ENCODE measurements around the gene THRAP3. TPM values are rescaled to one million over a fixed set of nuclear protein-coding genes. Genes with fewer than 3 reads are reported as not detected.

The THRAP3 gene
- total and polyA plus RNA-seq, 9 of the 15 experiments (the other 6 are each of a cell fraction or from before 2014, with no cell fraction given) = 66.2 to 135 (median 113) TPM

DNA sequence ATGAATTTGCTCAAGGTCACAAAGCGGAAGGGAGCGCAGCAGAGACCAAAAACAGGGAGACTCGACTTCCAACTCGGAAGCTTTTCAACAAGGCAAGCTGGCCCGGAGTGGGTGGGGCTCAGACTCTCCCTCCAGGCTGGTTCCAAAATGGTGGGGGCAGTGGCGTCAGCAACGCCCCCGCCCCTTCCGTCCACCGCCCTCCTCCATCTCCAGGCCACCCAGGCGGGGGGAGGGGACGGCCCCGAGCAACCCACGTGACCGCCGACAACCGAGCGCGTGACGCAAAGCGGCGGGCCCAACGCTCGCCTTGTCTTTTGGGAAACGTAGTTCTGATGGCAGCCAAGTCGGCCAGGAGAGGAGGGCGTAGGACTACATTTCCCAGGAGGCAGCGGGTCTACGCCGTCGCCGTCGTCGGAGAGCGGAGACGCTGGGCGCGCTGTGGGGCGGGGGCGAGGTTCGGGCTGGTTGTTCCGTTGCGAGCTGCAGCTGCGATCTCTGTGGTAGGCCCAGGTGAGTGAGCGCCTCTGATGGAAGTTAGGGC lies at the start of gene THRAP3 (continued):
- no peak; the same call in 1 of the 2 replicates for TF ChIP-seq NFRKB (IDR thresholded peaks at IDR 0.05; ENCODE audit: low read depth)
- TF ChIP-seq, protein P1, sequence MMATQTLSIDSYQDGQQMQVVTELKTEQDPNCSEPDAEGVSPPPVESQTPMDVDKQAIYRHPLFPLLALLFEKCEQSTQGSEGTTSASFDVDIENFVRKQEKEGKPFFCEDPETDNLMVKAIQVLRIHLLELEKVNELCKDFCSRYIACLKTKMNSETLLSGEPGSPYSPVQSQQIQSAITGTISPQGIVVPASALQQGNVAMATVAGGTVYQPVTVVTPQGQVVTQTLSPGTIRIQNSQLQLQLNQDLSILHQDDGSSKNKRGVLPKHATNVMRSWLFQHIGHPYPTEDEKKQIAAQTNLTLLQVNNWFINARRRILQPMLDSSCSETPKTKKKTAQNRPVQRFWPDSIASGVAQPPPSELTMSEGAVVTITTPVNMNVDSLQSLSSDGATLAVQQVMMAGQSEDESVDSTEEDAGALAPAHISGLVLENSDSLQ (IDR thresholded peaks at IDR 0.05) = peak; percentile 68
- peak; percentile 96 for TF ChIP-seq CBFA2T2 (conservative IDR thresholded peaks at IDR 0.05)
- TF ChIP-seq SRSF3 (IDR thresholded peaks at IDR 0.05; ENCODE audit: insufficient read depth, low read length) = no peak
- no peak for TF ChIP-seq NONO (IDR thresholded peaks at IDR 0.05; ENCODE audit: low read depth in 2 of 2, low read length in 1 of 2)
- TF ChIP-seq ZFP1 (CRISPR knock-in tag; IDR thresholded peaks at IDR 0.05) = no peak
- TF ChIP-seq HNRNPLL (IDR thresholded peaks at IDR 0.05; ENCODE audit: low read depth, low read length, poor library complexity, severe bottlenecking) = peak; percentile 95
- peak; percentile 49; the same call in 1 of the 2 replicates for TF ChIP-seq RFX1 (IDR thresholded peaks at IDR 0.05)
- peak in 1 of 2 experiments; percentile 84; a peak in 2 of 4 replicates for TF ChIP-seq SRF (CRISPR knock-in tag; IDR thresholded peaks at IDR 0.05)
- no peak for TF ChIP-seq ZNF239 (CRISPR knock-in tag; IDR thresholded peaks at IDR 0.05)
- no peak for TF ChIP-seq TAL1 (IDR thresholded peaks at IDR 0.05)
- TF ChIP-seq, protein P2, sequence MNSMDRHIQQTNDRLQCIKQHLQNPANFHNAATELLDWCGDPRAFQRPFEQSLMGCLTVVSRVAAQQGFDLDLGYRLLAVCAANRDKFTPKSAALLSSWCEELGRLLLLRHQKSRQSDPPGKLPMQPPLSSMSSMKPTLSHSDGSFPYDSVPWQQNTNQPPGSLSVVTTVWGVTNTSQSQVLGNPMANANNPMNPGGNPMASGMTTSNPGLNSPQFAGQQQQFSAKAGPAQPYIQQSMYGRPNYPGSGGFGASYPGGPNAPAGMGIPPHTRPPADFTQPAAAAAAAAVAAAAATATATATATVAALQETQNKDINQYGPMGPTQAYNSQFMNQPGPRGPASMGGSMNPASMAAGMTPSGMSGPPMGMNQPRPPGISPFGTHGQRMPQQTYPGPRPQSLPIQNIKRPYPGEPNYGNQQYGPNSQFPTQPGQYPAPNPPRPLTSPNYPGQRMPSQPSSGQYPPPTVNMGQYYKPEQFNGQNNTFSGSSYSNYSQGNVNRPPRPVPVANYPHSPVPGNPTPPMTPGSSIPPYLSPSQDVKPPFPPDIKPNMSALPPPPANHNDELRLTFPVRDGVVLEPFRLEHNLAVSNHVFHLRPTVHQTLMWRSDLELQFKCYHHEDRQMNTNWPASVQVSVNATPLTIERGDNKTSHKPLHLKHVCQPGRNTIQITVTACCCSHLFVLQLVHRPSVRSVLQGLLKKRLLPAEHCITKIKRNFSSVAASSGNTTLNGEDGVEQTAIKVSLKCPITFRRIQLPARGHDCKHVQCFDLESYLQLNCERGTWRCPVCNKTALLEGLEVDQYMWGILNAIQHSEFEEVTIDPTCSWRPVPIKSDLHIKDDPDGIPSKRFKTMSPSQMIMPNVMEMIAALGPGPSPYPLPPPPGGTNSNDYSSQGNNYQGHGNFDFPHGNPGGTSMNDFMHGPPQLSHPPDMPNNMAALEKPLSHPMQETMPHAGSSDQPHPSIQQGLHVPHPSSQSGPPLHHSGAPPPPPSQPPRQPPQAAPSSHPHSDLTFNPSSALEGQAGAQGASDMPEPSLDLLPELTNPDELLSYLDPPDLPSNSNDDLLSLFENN (IDR thresholded peaks at IDR 0.05; ENCODE audit: low read depth in 2 of 2, low read length in 2 of 2) = peak in 1 of 2 experiments; percentile 40; a peak in 2 of 4 replicates
- peak; percentile 75 for TF ChIP-seq ATF1 (CRISPR knock-in tag; IDR thresholded peaks at IDR 0.05)
- TF ChIP-seq ATF1 (tag; IDR thresholded peaks at IDR 0.05) = peak; percentile 99
- no peak for TF ChIP-seq FOXK1 (CRISPR knock-in tag; IDR thresholded peaks at IDR 0.05; ENCODE audit: borderline replicate concordance)
- no peak for TF ChIP-seq SRSF9 (IDR thresholded peaks at IDR 0.05; ENCODE audit: borderline replicate concordance, low read depth, low read length)
- 0 out of 2 replicates have a peak, but pooled peaks have one; percentile 19 for TF ChIP-seq ETV5 (CRISPR knock-in tag; IDR thresholded peaks at IDR 0.05; ENCODE audit: low read depth)
- no peak for TF ChIP-seq SNRNP70 (optimal IDR thresholded peaks at IDR 0.05; ENCODE audit: low read depth, low read length)
- TF ChIP-seq, protein P3, sequence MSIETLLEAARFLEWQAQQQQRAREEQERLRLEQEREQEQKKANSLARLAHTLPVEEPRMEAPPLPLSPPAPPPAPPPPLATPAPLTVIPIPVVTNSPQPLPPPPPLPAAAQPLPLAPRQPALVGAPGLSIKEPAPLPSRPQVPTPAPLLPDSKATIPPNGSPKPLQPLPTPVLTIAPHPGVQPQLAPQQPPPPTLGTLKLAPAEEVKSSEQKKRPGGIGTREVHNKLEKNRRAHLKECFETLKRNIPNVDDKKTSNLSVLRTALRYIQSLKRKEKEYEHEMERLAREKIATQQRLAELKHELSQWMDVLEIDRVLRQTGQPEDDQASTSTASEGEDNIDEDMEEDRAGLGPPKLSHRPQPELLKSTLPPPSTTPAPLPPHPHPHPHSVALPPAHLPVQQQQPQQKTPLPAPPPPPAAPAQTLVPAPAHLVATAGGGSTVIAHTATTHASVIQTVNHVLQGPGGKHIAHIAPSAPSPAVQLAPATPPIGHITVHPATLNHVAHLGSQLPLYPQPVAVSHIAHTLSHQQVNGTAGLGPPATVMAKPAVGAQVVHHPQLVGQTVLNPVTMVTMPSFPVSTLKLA (conservative IDR thresholded peaks at IDR 0.05) = peak; percentile 93 to 96
- TF ChIP-seq RFX7 (CRISPR knock-in tag; IDR thresholded peaks at IDR 0.05) = no peak
- TF ChIP-seq, protein P4, sequence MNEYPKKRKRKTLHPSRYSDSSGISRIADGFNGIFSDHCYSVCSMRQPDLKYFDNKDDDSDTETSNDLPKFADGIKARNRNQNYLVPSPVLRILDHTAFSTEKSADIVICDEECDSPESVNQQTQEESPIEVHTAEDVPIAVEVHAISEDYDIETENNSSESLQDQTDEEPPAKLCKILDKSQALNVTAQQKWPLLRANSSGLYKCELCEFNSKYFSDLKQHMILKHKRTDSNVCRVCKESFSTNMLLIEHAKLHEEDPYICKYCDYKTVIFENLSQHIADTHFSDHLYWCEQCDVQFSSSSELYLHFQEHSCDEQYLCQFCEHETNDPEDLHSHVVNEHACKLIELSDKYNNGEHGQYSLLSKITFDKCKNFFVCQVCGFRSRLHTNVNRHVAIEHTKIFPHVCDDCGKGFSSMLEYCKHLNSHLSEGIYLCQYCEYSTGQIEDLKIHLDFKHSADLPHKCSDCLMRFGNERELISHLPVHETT (CRISPR knock-in tag; conservative IDR thresholded peaks at IDR 0.05 in 1 of 2, IDR thresholded peaks at IDR 0.05 in 1 of 2) = peak in 1 of 2 experiments; percentile 79; a peak in 2 of 4 replicates

All from K562 (cell line).